Progenitor cell of endocrine pancreas (in vitro differentiated cells): ENCODE measurements around the gene MIS18A. TPM values are rescaled to one million over a fixed set of nuclear protein-coding genes. Genes with fewer than 3 reads are reported as not detected.

ENCODE experiments used
- DNase-seq: peaks from one replicate; pipeline ENCODE4 v3.0.0; 2021; ENCODE audit warnings: low spot score; ENCODE audit not compliant: unreplicated experiment
- H3K27ac Mint-ChIP-seq: 2 replicates; pipeline ENCODE4 v1.8.0; 2021; ENCODE audit warnings: mild to moderate bottlenecking, moderate library complexity, mixed read lengths
- H3K27me3 Mint-ChIP-seq: 2 replicates; pipeline ENCODE4 v1.8.0; 2021; ENCODE audit warnings: mixed read lengths
- H3K36me3 Mint-ChIP-seq: 2 replicates; pipeline ENCODE4 v1.8.0; 2022; ENCODE audit warnings: mixed read lengths; ENCODE audit not compliant: insufficient read depth
- H3K4me1 Mint-ChIP-seq: 2 replicates; pipeline ENCODE4 v1.8.0; 2021; ENCODE audit warnings: low read depth, mixed read lengths
- H3K4me3 Mint-ChIP-seq: 2 replicates; pipeline ENCODE4 v1.8.0; 2021; ENCODE audit warnings: low read depth, mild to moderate bottlenecking, moderate library complexity, mixed read lengths
- H3K9me3 Mint-ChIP-seq: 2 replicates; pipeline ENCODE4 v1.8.0; 2021; ENCODE audit warnings: low read depth, mixed read lengths
- total RNA-seq: library from RNA; stranded (reverse); gene quantifications from 2 replicates; pipeline ENCODE4 v1.2.1, GENCODE V29; 2021
- TF ChIP-seq, protein P1 (sequence below): fragments of 200-600 bp; sonication (generic); IDR thresholded peaks from one replicate; pipeline ENCODE4 v1.5.0; 2021; ENCODE audit warnings: antibody characterized with exemption, mild to moderate bottlenecking; ENCODE audit not compliant: unreplicated experiment

MIS18A gene
- total RNA-seq, 1 donor from 2014 or later = 23.6 TPM

DNA sequence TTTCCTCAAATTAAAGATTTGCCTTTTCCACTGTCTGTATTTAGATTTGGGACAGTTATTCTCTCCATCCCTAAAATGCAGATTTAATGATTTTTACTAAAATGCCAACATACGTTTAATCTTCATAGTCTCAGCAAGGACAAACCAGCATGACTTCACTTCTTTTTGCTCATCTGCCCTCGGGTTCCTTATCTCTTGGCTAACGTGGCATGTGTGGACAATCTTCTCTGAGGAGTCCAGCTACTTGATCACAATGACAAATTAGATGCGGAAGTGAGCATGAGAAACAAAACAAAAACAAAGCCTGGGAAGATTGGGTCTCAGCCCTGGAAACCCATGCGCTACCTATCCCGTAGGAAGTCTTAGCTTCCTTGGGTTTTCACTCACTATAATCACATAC, 20.8 kb upstream of the MIS18A start:
- H3K4me1 Mint-ChIP-seq = peaks cover 5% of the 10 kb centered on the region
- no peaks in the 10 kb centered on the region for H3K27me3 Mint-ChIP-seq
- H3K36me3 Mint-ChIP-seq = peaks cover 15% of the 10 kb centered on the region
- no peak overlapping the region for H3K27ac Mint-ChIP-seq
- TF ChIP-seq, protein P1, sequence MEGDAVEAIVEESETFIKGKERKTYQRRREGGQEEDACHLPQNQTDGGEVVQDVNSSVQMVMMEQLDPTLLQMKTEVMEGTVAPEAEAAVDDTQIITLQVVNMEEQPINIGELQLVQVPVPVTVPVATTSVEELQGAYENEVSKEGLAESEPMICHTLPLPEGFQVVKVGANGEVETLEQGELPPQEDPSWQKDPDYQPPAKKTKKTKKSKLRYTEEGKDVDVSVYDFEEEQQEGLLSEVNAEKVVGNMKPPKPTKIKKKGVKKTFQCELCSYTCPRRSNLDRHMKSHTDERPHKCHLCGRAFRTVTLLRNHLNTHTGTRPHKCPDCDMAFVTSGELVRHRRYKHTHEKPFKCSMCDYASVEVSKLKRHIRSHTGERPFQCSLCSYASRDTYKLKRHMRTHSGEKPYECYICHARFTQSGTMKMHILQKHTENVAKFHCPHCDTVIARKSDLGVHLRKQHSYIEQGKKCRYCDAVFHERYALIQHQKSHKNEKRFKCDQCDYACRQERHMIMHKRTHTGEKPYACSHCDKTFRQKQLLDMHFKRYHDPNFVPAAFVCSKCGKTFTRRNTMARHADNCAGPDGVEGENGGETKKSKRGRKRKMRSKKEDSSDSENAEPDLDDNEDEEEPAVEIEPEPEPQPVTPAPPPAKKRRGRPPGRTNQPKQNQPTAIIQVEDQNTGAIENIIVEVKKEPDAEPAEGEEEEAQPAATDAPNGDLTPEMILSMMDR = no peak
- DNase-seq = no peak
- H3K4me3 Mint-ChIP-seq = no peak overlapping the region
- no peaks in the 10 kb centered on the region for H3K9me3 Mint-ChIP-seq

DNA sequence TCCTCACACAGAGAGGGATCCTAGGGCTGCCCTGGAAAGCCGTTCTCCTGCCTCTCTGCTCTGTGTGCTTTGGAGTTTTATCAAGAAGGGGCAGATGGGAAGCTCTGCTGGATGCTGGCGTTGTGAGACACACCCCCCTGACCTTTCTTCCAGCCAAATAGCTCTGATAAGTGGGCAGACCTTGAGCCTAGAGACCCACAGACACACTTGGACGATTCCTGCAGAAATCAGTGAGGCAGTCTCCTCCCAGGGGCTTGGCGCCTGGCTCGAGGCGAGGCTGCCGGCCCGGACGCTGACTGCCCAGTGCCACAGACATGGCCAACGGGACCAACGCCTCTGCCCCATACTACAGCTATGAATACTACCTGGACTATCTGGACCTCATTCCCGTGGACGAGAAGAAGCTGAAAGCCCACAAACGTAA, 19.8 kb upstream of the MIS18A start, which contains the start of gene MRAP:
MRAP (plus strand) TSS at position 198 of the 424 bp plus-strand sequence; CDS start at position 315, 117 bp downstream.
- TF ChIP-seq, protein P1 = no peak
- no peak for DNase-seq
- Mint-ChIP-seq H3K4me3 (no peak within 1 kb of the TSS), H3K27ac (no peak within 1 kb of the TSS), H3K4me1 (peaks cover 5% of the 10 kb centered on the region), H3K36me3 (peaks cover 15% of the 10 kb centered on the region), H3K9me3 (no peaks in the 10 kb centered on the region), H3K27me3 (no peaks in the 10 kb centered on the region)

DNA sequence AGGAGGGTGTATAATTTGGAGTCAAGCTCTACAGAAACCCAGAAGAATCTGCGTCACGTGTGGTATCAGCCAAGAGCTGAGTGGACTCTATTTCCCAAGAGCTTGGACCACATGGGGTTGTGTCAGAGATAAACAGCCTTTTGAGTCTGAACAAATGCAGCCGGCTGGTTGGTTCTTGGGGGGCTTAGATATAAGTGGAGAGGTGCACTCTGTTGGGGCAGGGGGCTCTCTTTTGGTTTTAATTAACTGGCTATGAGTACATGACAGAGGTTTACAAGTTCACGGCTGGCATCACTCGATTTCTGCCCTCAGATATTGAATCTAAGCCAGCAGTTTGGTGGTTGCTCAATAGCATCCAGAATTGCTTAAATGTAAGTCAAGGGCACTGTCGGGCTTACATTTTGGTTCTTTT, 19.3 kb upstream of the MIS18A start:
- DNase-seq = no peak
- H3K4me3 Mint-ChIP-seq = no peak overlapping the region
- TF ChIP-seq, protein P1 = no peak

DNA sequence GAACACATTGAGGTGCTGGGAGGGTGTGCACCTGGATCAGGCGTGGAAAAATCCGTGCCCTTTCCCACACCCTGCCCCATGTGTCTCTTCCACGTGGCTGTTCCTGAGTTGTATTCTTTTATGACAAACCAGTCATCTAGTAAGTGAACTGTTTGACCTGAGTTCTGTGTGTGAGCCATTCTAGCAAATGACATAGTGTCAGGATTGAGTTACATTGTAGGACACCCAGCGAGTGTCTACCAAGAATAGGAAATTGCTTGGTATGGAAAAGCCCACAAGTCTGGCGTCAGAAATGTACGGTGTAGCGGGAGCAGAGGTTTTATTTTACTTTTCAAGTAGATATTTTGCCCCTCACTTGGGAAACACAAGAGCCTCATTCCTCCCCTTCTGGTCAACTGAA, 18.6 kb upstream of the MIS18A start:
- no peaks in the 10 kb centered on the region for H3K27me3 Mint-ChIP-seq
- peaks cover 13% of the 10 kb centered on the region for H3K36me3 Mint-ChIP-seq
- H3K4me3 Mint-ChIP-seq = no peak overlapping the region
- H3K9me3 Mint-ChIP-seq = no peaks in the 10 kb centered on the region
- no peak overlapping the region for H3K27ac Mint-ChIP-seq
- DNase-seq = no peak
- TF ChIP-seq, protein P1 = no peak
- H3K4me1 Mint-ChIP-seq = peaks cover 5% of the 10 kb centered on the region

More for the DNA sequence above, 19.3 kb upstream of the MIS18A start:
- Mint-ChIP-seq H3K4me1 (peaks cover 5% of the 10 kb centered on the region), H3K27ac (no peak overlapping the region), H3K27me3 (no peaks in the 10 kb centered on the region), H3K36me3 (peaks cover 13% of the 10 kb centered on the region), H3K9me3 (no peaks in the 10 kb centered on the region)

DNA sequence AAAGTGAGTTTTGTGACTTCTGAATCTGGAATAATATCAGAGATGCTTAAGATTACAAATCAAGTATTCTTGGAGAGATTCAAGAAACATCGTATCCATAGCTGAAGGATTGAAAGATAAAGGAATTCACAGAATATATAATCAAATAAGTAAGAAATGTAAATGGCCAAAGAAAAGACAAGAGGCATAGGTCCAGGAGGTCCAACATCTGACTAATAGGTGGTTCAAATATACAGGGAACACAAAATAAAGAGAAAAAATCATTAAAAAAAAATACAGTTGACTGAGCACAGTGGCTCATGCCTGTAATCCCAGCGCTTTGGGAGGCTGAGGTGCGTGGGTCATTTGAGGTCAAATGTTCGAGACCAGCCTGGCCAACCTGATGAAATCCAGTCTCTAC, 6.6 kb upstream of the MIS18A start:
- TF ChIP-seq, protein P1 = no peak
- Mint-ChIP-seq H3K36me3 (peaks cover 4% of the 10 kb centered on the region), H3K27ac (no peak overlapping the region), H3K9me3 (peaks cover 10% of the 10 kb centered on the region), H3K4me1 (peaks cover under 1% of the 10 kb centered on the region), H3K27me3 (no peaks in the 10 kb centered on the region), H3K4me3 (no peak overlapping the region)
- DNase-seq = no peak
